HG03354 (cell line): ENCODE results near the gene RDH16.
"Not testable (repeated sequence)": the region's sequence is repeated elsewhere in the genome, so short reads cannot be mapped to it uniquely, and the experiment has no call there.

Experiments used
- ATAC-seq: cut with Tn5 transposase; IDR thresholded peaks from one replicate; pipeline ENCODE4 v1.9.1; 2021; ENCODE audit warnings: mild to moderate bottlenecking; ENCODE audit not compliant: unreplicated experiment, poor library complexity, severe bottlenecking

RDH16 gene

DNA sequence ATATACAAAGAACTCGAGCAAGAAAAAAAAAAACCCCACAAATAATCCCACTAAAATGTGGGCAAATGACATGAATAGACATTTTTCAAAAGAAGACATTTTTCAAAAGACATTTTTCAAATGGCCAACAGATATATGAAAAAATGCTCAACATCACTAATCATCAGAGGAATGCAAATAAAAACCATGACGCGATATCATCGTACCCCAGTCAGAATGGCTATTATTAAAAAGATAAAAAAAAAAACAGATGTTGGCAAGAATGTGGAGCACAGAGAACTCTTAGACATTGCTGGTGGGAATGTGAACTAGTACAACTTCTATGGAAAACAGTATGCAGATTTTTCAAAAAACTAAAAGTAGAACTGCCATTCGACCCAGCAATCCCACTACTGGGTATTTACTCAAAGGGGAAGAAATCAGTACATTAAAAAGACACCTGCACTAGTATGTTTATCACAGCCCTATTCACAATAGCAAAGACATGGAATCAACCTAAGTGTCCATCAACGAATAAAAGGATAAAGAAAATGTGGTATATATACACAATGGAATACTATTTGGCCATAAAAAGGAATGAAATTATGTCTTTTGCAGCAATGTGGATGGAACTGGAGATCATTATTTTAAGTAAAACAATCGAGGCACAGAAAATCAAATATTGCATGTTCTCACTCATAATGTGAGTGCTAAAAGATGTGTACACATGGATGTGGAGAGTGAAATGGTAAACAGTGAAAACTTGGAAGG, 32.6 kb upstream of the RDH16 start:
- no peak for ATAC-seq

DNA sequence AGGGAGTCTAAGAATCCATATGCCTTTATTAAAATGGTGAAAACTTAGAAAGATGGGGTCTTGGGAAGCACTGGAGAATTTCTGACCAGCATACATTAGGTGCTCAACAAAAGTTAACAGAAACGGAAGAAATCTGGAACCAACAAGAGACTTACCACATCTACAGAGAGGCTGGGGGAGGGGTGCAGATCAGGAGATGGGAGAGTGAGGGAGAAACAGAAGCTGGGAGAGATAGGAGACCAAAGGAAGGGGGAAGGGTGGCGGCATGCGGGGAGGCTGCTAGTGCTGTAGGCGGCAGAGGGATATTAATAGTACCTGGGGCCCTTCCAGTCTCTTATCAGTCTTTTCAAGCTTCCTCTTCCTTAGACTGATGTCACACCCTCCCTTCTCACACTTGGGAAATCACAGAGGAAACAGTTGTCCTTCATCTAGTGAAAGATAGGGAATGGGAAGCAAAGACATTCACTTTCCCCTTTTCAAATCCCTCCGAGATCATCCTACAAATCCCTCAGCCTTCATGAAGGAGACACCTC, 30.9 kb upstream of the RDH16 start:
- no peak for ATAC-seq

DNA sequence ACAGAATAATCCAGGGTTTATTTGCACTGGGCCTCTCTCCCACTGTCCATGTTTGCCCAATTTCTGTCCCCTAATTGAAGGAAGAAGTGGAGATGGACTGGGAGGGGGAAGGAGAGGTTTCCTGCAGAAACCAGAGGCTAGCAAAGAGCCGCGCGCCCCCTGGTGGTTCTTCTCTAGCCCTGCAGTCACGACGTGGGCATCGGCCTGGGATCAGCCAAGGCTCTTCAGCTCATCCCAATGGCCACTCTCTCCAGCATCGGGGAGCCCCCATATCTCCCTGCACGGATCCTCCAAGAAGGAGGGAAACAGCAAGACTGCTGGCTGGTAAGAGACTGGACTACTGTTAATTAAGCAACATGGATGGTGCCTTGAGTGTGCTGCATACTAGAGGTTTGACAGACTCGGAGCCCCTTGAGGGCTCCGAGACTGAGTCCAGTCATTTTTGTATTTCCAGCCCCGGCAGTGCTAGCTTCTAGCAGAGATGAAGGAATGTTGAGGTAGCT, 30.2 kb upstream of the RDH16 start:
- peak; percentile 68 for ATAC-seq

DNA sequence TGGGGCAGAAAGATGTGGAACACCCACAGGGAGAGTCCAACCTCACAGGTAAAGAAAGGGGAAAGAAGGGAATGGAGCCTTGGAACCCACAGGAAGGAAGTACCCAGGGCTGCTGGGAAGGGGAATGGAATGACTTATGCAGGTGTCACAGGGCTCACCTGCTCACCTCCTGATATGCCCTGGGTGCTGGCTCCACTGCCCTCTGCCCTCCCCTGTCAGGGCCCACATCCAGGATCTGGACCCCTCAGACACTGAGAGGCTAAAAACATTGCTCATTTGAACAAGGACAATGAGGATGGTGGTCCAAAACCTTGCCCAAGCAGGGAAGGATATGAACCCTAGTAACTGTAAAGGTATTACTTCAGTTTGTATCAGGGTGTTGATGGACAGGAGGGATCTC, 29.6 kb upstream of the RDH16 start:
- no peak for ATAC-seq

DNA sequence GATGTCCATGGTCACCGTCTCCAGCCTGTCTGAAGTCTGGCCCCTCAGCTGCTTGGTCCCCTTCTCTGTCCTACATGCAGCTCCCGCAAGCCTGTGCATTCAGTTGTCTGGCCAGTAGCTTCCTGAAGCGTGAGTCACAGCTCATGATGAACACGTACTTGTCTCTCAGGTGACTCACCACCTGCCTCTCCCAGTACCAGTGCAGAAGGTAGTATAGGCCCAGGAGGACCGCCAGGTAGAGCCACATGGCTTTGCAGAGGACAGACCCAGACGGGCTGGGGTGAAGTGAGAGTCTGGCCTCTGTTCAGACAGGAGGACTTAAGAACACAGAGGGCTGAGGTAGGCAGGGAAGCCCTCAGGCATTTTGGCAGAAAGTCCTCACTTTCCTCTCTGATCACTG, 28.3 kb upstream of the RDH16 start:
- ATAC-seq = not testable (repeated sequence)

DNA sequence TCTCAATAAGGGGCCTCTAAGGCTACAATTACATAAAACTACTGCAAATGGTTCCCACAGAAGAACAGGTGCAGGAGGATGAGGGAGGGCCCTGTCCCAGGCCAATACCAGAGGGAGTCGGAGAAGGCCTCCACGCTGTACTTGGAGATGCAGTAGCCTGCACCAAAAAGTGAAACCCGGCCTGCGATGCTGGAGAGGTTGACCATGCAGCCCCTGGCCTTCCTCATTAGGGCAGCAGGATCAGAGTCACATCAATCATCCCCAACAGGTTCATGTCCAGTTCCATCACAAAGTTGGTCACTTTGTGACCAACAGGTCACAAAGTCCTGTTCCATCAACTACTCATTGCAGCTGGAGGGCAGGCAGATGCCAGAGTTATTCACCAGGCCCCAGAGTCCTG, 26.0 kb upstream of the RDH16 start:
- no peak for ATAC-seq

DNA sequence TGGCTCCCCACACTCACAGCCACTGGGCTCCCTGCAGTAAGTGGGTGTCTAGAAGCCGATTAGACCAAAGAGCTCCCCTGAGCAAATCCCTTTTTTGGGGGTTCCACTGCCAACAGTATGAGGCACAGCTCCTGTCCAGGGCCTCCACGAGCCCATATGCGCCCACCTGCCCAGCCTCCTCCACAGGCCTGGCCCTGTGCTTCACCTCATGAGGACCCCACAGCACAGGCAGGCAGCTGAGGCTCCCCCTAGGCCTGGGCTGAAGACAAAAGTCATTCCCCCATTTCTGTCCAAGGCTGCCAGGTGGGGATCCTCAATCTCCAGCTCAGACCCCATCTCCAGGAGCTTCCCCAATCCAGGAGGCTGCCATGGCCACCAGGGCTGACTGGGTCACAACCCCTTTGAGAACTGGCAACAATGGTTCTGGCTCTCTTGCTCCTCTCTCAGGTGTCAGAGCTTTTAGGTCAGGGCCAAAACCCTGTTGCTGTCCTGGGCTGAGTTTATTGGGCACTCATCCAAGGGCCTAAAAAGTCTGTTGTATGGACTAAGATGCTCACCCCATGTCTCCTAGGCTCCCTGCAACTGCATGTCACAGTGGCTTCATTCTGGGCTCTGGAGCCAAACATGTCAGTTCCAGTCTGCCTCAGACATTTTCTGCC, 25.3 kb upstream of the RDH16 start:
- ATAC-seq = not testable (repeated sequence)

DNA sequence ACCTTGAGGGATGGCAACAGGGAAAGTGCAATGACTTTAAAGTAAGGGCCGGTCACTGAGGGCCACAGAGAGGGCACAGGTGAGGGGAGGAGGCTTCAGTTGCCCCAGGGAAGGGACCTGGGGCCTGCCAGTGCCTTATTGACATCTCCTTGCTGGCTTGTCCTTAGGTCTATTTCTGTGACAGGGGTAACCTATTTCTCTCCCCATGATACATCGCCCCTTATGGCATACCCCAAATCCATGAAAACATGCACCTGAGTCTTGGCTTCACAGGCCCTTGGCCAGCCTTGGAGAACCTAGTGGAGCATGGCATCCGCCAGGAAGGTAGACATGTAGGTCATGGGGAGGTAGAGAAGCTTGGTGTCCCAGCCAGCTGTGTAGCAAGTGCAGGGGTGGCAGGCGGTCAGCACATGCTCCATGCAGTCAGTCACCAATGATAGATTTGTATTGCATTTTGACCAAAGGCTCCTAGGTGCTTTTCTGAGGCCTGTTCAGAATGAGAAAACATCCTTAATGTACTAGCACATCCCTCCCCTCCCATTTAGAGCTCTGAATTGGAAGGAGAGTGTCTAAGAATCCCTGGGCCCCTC, 23.6 kb upstream of the RDH16 start:
- ATAC-seq = no peak

DNA sequence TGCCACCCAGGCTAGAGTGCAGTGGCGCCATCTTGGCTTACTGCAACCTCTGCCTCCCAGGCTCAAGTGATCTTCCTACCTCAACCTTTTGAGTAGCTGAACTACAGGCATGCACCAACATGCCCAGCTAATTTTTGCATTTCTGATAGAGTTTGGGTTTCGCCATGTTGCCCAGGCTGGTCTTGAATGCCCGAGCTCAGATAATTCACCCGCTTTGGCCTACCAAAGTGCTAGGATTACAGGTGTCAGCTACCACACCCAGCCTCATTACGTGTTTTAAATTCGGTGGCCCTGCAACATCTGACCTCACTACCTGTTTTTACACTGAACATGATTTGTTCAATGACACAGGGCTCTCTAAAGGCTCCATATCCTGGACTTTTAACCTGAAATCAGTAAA, 22.9 kb upstream of the RDH16 start:
- no peak for ATAC-seq

DNA sequence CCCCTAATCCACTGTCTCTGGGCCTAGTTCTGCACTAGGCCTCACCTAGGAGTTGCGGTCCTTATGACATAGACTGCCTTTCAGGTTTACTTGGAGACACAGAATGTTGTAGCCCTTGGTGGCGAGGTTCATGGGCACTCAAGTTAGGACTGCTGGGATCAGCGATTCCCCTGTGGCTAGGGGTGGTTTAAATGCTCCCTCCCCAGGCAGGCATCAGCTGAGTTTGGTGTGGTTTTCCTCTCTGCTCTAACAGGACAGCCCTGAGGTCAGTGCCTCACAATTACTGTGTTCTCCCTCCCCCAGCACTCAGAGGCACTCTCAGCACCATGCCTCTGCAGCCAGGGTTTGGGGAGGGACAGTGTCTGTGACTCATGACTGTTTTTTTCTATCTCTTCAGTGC, 22.2 kb upstream of the RDH16 start:
- no peak for ATAC-seq

DNA sequence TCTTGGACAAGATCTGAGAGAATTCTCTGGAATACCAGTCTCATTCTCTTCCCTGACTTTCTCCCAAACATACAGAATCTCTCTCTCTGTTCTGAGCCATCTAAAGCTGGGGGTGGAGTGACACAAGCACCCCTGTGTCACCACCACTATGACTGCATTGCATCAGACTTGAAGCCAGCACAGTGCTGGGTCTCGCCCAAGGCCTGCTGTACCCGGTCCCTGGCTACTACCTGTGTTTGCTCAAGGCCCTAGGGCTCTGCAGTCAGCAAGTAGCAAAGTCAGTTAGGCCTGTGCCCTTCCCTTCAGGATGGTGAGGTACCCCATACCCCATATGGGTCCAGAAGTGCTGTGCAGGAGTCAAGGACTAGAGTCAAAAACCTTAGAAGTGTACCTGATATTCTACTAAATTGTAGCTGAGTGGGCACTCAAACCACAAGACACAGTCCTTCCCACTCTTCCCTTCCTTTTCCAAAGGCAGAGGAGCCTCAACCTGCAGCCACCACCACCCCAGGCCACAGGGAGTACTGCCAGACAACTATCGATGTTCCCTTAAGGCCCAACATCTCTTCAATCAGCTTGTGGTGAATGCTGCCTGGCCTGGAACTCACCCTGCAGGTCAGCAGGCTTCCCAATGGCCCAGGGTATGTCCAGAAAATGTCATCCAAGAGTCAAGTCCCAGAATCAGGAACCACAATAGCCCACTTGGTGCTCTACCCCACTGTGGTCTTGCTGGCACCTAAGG, 21.2 kb upstream of the RDH16 start:
- no peak for ATAC-seq

DNA sequence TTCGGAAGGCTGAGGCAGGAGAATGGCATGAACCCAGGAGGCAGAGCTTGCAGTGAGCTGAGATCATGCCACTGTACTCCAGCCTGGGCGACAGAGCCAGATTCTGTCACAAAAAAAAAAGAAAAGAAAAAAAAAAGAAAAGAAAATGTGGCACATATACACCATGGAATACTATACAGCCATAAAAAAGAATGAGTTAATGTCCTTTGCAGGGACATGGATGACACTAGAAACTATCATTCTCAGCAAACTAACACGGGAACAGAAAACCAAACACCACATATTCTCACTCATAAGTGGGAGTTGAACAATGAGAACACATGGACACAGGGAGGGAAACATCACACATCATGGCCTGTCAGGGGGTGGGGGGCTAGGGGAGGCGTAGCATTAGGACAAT, 20.0 kb upstream of the RDH16 start:
- ATAC-seq = not testable (repeated sequence)

DNA sequence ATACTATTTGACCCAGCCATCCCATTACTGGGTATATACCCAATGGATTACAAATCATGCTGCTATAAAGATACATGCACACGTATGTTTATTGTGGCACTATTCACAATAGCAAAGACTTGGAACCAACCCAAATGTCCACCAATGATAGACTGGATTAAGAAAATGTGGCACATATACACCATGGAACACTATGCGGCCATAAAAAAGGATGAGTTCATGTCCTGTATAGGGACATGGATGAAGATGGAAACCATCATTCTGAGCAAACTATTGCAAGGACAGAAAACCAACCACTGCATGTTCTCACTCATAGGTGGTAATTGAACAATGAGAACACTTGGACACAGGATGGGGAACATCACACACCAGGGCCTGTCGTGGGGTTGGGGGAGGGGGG, 16.8 kb upstream of the RDH16 start:
- not testable (repeated sequence) for ATAC-seq

DNA sequence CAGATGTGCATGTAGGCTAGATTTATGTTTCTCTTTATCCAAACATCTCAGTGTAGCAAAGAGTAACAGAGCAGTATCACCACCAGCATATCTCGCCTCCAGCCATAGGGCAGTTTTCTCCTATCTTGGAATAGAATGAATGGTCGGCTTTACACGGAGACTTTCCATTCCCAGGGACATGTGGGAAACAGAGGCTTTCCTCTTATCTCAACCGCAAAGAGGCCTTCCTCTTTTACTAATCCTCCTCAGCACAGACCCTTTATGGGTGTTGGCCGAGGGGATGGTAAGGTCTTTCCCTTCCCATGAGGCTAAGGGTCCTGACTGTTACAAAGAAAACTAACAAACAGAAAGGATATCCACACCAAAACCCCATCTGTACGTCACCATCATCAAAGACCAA, 11.5 kb upstream of the RDH16 start:
- ATAC-seq = not testable (repeated sequence)

DNA sequence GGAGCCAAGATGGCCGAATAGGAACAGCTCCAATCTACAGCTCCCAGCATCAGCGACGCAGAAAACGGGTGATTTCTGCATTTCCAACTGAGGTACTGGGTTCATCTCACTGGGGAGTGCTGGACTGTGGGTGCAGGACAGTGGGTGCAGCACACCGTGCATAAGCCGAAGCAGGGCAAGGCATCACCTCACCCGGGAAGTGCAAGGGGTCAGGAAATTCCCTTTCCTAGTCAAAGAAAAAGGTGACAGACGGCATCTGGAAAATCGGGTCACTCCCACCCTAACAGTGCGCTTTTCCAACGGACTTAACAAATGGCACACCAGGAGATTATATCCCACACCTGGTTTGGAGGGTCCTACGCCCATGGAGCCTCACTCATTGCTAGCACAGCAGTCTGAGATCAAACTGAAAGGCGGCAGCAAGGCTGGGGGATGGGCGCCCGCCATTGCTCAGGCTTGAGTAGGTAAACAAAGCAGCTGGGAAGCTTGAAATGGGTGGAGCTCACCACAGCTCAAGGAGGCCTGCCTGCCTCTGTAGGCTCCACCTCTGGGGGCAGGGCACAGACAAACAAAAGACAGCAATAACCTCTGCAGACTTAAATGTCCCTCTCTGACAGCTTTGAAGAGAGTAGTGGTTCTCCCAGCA, 8.7 kb upstream of the RDH16 start:
- not testable (repeated sequence) for ATAC-seq

DNA sequence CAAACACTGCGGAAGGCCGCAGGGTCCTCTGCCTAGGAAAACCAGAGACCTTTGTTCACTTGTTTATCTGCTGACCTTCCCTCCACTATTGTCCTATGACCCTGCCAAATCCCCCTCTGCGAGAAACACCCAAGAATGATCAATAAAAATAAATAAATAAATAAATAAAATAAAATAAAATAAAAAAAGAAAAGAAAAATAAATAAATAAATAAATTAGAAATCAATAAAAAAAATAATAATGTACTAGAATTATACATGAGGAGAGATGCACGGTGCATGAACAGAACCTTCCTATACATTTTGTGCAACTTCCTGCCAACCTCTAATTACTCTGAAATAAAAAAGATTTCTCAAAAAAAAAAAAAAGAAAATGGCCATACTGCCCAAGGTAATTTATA, 7.7 kb upstream of the RDH16 start:
- ATAC-seq = not testable (repeated sequence)

DNA sequence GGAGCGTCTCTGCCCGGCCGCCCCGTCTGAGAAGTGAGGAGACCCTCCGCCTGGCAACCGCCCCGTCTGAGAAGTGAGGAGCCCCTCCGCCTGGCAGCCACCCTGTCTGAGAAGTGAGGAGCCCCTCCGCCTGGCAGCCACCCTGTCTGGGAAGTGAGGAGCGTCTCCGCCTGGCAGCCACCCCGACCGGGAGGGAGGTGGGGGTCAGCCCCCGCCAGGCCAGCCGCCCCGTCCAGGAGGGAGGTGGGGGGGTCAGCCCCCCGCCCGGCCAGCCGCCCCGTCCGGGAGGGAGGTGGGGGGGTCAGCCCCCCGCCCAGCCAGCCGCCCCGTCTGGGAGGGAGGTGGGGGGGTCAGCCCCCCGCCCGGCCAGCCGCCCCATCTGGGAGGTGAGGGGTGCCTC, 6.1 kb upstream of the RDH16 start:
- not testable (repeated sequence) for ATAC-seq

DNA sequence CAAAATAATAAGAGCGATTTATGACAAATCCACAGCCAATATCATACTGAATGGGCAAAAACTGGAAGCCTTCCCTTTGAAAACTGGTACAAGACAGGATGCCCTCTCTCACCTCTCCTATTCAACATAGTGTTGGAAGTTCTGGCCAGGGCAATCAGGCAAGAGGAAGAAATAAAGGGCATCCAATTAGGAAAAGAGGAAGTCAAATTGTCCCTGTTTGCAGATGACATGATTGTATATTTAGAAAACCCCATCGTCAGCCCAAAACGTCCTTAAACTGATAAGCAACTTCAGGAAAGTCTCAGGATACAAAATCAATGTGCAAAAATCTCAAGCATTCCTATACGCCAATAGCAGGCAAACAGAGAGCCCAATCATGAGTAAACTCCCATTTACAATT, 4.8 kb upstream of the RDH16 start:
- not testable (repeated sequence) for ATAC-seq

DNA sequence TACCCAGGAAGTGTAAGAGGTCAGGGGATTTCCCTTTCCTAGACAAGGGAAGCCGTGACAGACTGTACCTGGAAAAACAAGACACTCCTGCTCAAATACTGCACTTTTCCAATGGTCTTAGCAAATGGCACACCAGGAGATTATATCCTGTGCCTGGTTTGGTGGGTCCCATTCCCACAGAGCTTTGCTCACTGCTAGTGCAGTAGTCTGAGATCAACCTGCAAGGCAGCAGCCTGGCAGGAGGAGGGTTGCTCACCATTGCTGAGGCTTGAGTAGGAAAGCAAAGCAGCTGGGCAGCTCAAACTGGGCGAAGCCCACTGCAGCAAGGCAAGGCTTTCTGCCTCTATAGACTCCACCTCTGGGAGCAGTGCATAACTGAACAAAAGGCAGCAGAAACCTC, 1.0 kb upstream of the RDH16 start:
- no peak for ATAC-seq
